ENCODE results near the gene RND3.

Gene RND3

GRCh38 chr2:150476809-150477302 lies 10.6 kb downstream of the RND3 start:
- no peak for DNase-seq (ENCODE audit: low read depth in 4 of 4, low spot score in 1 of 4)

GRCh38 chr2:150476286-150476685 lies 11.2 kb downstream of the RND3 start:
- no peak for DNase-seq (ENCODE audit: low read depth in 4 of 4, low spot score in 1 of 4)

GRCh38 chr2:150475479-150476250 lies 11.8 kb downstream of the RND3 start:
- DNase-seq (ENCODE audit: low read depth in 4 of 4, low spot score in 1 of 4) = no peak

- DNase-seq (ENCODE audit: low read depth in 4 of 4, low spot score in 1 of 4) = no peak
Observed at GRCh38 chr2:150474326-150475074, 13.0 kb downstream of the RND3 start.

GRCh38 chr2:150473767-150474166 lies 13.7 kb downstream of the RND3 start:
- no peak for DNase-seq (ENCODE audit: low read depth in 4 of 4, low spot score in 1 of 4)

GRCh38 chr2:150472511-150472899 lies 15.0 kb downstream of the RND3 start:
- DNase-seq (ENCODE audit: low read depth in 4 of 4, low spot score in 1 of 4) = no peak

- no peak for DNase-seq (ENCODE audit: low read depth in 4 of 4, low spot score in 1 of 4)
Observed at GRCh38 chr2:150471813-150472510, 15.5 kb downstream of the RND3 start.

- no peak for DNase-seq (ENCODE audit: low read depth in 4 of 4, low spot score in 1 of 4)
Observed at GRCh38 chr2:150470435-150470834, 17.0 kb downstream of the RND3 start.

- DNase-seq (ENCODE audit: low read depth in 4 of 4, low spot score in 1 of 4) = no peak
Observed at GRCh38 chr2:150469706-150470274, 17.7 kb downstream of the RND3 start.

GRCh38 chr2:150468350-150468960 lies 19.0 kb downstream of the RND3 start:
- DNase-seq (ENCODE audit: low read depth in 4 of 4, low spot score in 1 of 4) = no peak

- DNase-seq (ENCODE audit: low read depth in 4 of 4, low spot score in 1 of 4) = no peak
Observed at GRCh38 chr2:150467621-150467963, 19.9 kb downstream of the RND3 start.

- DNase-seq (ENCODE audit: low read depth in 4 of 4, low spot score in 1 of 4) = no peak
Observed at GRCh38 chr2:150466741-150467620, 20.5 kb downstream of the RND3 start.

- DNase-seq (ENCODE audit: low read depth in 4 of 4, low spot score in 1 of 4) = no peak
Observed at GRCh38 chr2:150465703-150466569, 21.5 kb downstream of the RND3 start.

- DNase-seq (ENCODE audit: low read depth in 4 of 4, low spot score in 1 of 4) = no peak
Observed at GRCh38 chr2:150464986-150465385, 22.5 kb downstream of the RND3 start.

- no peak for DNase-seq (ENCODE audit: low read depth in 4 of 4, low spot score in 1 of 4)
Observed at GRCh38 chr2:150464270-150464669, 23.2 kb downstream of the RND3 start.

GRCh38 chr2:150462770-150463169 lies 24.7 kb downstream of the RND3 start:
- no peak for DNase-seq (ENCODE audit: low read depth in 4 of 4, low spot score in 1 of 4)

GRCh38 chr2:150459281-150459680 lies 28.2 kb downstream of the RND3 start:
- DNase-seq (ENCODE audit: low read depth in 4 of 4, low spot score in 1 of 4) = no peak

GRCh38 chr2:150450765-150451164 lies 36.7 kb downstream of the RND3 start:
- no peak for DNase-seq (ENCODE audit: low read depth in 4 of 4, low spot score in 1 of 4)

GRCh38 chr2:150449856-150450255 lies 37.6 kb downstream of the RND3 start:
- no peak for DNase-seq (ENCODE audit: low read depth in 4 of 4, low spot score in 1 of 4)

All from stimulated activated CD4-positive, alpha-beta T cell treated with anti-CD3 and anti-CD28 coated beads, Interleukin-1b, Interleukin-23, amount 100 ng/mL, for 24 hours (primary cell).